ENCODE data around the gene FBXL7. TPM values are rescaled to one million over a fixed set of nuclear protein-coding genes. Genes with fewer than 3 reads are reported as not detected.

FBXL7 gene
- total RNA-seq, 1 donor from 2014 or later = 21.3 TPM

DNA sequence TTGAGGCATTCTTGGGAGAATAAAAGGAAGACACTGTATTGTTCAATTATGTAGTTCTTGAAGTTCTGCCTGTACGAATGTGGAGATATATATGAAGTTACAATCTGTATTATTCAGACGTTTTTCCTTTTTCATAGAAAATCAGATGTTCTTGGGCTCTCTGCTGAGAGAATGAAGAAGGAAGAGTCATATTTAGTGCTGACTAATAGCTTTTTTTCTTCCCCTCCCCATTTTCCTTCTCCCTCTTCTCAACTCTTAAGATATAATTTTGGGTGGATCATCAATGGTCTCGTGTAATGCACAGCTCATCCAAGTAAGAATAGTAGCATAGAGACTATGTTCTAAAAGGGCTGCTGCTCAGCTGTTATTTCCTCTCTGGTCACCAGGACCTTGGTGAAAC is 23.0 kb upstream of the FBXL7 start:
- no peaks in the 10 kb centered on the region for H3K4me1 Mint-ChIP-seq (ENCODE audit: unreplicated experiment)
- no peak for DNase-seq (ENCODE audit: extremely low spot score, unreplicated experiment)
- no peaks in the 10 kb centered on the region for H3K36me3 Mint-ChIP-seq
- no peak overlapping the region for H3K27ac Mint-ChIP-seq
- no peak overlapping the region for H3K4me3 Mint-ChIP-seq
- H3K9me3 Mint-ChIP-seq = no peaks in the 10 kb centered on the region
- TF ChIP-seq CTCF (conservative IDR thresholded peaks at IDR 0.05) = no peak
- peaks cover 3% of the 10 kb centered on the region for H3K27me3 Mint-ChIP-seq

DNA sequence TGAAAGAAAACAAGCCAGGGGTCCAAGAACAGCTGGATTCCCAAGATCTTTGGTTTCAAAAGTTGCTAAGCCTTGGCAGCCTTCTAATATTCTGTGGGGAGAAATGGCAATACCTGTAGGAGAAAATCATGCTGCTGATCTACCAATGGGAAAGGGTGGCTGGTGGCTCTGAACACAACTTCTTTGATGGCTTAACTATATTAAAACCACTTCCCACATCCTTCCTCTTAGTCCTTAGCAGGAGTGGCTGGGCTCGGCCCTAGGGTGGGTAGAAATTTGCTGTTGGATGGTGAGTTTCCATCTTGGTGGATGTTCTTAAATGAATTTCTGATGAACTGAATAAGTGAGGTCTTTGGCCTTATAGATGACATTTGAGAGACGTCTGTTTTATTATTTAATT is 19.5 kb upstream of the FBXL7 start:
- Mint-ChIP-seq H3K36me3 (no peaks in the 10 kb centered on the region), H3K4me1 (ENCODE audit: unreplicated experiment) (peaks cover 4% of the 10 kb centered on the region), H3K9me3 (no peaks in the 10 kb centered on the region), H3K27ac (no peak overlapping the region), H3K4me3 (no peak overlapping the region), H3K27me3 (no peaks in the 10 kb centered on the region)
- no peak for TF ChIP-seq CTCF (conservative IDR thresholded peaks at IDR 0.05)
- DNase-seq (ENCODE audit: extremely low spot score, unreplicated experiment) = no peak

DNA sequence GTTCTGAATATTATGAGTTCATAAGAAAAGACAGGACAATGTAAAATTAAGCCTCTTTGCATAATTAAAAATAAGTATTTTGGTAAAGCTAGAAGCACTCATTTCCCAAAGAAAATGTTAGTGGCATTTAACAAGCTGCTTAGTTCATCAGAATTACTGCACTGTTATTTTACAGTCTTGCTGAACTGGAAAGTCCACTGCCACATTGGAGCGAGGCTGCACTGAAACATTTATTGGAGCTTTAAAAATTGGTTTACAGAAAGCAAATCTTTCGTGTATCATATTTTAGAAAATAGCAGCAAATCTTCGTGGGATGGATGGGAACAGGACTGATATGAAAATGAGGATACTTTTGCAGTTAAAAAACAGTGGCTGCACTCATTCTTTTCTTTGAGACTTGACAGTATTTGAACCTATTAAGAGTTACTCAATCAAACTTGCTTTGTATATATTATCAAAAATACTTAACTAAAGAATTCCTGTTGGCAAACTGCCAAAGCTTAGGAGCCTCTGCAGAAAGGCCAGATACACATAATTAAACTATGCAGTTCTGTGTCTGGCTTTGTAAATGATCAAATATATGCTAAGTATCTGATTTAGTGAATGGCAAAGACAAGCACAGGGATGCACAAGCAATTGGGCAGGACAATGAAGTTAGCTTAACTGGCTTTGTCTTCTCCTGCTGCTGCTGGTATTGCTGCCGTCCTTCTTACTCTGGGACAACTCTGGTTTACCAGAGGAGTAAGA is 16.5 kb upstream of the FBXL7 start:
- Mint-ChIP-seq H3K36me3 (no peaks in the 10 kb centered on the region), H3K27ac (no peak overlapping the region), H3K4me3 (no peak overlapping the region), H3K27me3 (no peaks in the 10 kb centered on the region), H3K9me3 (no peaks in the 10 kb centered on the region), H3K4me1 (ENCODE audit: unreplicated experiment) (peaks cover 4% of the 10 kb centered on the region)
- TF ChIP-seq CTCF (conservative IDR thresholded peaks at IDR 0.05) = no peak
- DNase-seq (ENCODE audit: extremely low spot score, unreplicated experiment) = no peak

DNA sequence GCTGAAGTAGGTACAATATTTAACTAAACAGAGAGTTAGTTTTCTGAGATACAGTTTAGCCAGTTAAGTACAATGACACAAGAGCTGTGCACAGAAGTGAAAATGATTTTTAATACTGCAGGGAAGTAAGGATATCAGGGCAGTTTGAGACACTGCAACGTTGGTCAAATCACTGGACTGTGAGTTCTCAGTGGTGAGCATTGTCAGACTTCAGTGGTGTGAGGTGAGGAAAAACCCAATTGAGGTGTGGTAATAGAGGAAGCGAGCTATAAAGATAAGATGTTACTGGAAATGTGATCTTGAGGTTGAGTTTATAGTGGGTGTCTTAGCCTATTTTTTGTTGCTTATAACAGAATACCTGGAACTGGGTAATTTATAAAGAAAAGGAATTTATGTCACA is 12.8 kb upstream of the FBXL7 start:
- no peaks in the 10 kb centered on the region for H3K9me3 Mint-ChIP-seq
- H3K4me1 Mint-ChIP-seq (ENCODE audit: unreplicated experiment) = peaks cover 4% of the 10 kb centered on the region
- H3K27ac Mint-ChIP-seq = no peak overlapping the region
- H3K27me3 Mint-ChIP-seq = peaks cover 10% of the 10 kb centered on the region
- no peak for DNase-seq (ENCODE audit: extremely low spot score, unreplicated experiment)
- TF ChIP-seq CTCF (conservative IDR thresholded peaks at IDR 0.05) = no peak
- no peak overlapping the region for H3K4me3 Mint-ChIP-seq
- H3K36me3 Mint-ChIP-seq = no peaks in the 10 kb centered on the region

GRCh38 chr5:15489571-15490235 is 10.3 kb upstream of the FBXL7 start:
- Mint-ChIP-seq H3K9me3 (no peaks in the 10 kb centered on the region), H3K27me3 (peaks cover 10% of the 10 kb centered on the region), H3K27ac (no peak overlapping the region), H3K4me3 (no peak overlapping the region), H3K4me1 (ENCODE audit: unreplicated experiment) (no peaks in the 10 kb centered on the region), H3K36me3 (no peaks in the 10 kb centered on the region)
- TF ChIP-seq CTCF (conservative IDR thresholded peaks at IDR 0.05) = no peak
- DNase-seq (ENCODE audit: extremely low spot score, unreplicated experiment) = no peak
